ENCODE results near the gene C2orf68.

DNA sequence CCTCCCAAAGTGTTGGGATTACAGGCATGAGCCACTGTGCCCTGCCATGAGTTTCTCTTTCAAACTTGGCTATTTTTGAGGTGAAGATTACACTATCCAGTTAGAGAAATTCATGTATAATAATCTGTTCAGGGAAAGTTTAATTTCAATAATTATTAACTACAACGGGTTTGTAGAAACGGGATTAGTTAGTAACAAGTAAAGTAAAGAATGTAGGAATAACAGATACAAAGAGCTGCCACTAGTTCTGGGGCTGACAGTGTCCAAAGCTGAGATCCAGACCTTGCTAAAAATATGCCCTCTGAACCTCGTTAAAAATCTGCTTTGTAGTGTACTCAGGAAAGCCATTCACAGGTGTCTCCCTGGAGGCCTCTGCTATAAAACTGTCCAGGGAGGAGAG lies 39.2 kb upstream of the C2orf68 start:
- TF ChIP-seq, protein P1, sequence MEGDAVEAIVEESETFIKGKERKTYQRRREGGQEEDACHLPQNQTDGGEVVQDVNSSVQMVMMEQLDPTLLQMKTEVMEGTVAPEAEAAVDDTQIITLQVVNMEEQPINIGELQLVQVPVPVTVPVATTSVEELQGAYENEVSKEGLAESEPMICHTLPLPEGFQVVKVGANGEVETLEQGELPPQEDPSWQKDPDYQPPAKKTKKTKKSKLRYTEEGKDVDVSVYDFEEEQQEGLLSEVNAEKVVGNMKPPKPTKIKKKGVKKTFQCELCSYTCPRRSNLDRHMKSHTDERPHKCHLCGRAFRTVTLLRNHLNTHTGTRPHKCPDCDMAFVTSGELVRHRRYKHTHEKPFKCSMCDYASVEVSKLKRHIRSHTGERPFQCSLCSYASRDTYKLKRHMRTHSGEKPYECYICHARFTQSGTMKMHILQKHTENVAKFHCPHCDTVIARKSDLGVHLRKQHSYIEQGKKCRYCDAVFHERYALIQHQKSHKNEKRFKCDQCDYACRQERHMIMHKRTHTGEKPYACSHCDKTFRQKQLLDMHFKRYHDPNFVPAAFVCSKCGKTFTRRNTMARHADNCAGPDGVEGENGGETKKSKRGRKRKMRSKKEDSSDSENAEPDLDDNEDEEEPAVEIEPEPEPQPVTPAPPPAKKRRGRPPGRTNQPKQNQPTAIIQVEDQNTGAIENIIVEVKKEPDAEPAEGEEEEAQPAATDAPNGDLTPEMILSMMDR (IDR thresholded peaks at IDR 0.05): no peak
- TF ChIP-seq POLR2A (IDR thresholded peaks at IDR 0.05): no peak
